IPS-15b (cell line): ENCODE data around the gene VTA1.
"Not testable (repeated sequence)": the region's sequence is repeated elsewhere in the genome, so short reads cannot be mapped to it uniquely, and the experiment has no call there.

Experiments
- H3K27me3 ChIP-seq: one replicate; pipeline ENCODE4 v1.6.1; 2013; ENCODE audit warnings: low read length; ENCODE audit not compliant: control insufficient read depth, insufficient read depth
- H3K36me3 ChIP-seq: one replicate; pipeline ENCODE4 v1.6.1; 2013; ENCODE audit warnings: low read length; ENCODE audit not compliant: control insufficient read depth, insufficient read depth
- H3K4me1 ChIP-seq: one replicate; pipeline ENCODE4 v1.6.1; 2013; ENCODE audit warnings: mild to moderate bottlenecking, low read length; ENCODE audit not compliant: control insufficient read depth, insufficient read depth
- H3K4me3 ChIP-seq: one replicate; pipeline ENCODE4 v1.5.1; 2013; ENCODE audit warnings: low read depth, low read length
- H3K9ac ChIP-seq: one replicate; pipeline ENCODE4 v1.6.1; 2013; ENCODE audit warnings: low read depth, mild to moderate bottlenecking, low read length
- H3K9me3 ChIP-seq: one replicate; pipeline ENCODE4 v1.6.1; 2013; ENCODE audit warnings: mild to moderate bottlenecking, low read length; ENCODE audit not compliant: control insufficient read depth, insufficient read depth

Gene VTA1, protein sequence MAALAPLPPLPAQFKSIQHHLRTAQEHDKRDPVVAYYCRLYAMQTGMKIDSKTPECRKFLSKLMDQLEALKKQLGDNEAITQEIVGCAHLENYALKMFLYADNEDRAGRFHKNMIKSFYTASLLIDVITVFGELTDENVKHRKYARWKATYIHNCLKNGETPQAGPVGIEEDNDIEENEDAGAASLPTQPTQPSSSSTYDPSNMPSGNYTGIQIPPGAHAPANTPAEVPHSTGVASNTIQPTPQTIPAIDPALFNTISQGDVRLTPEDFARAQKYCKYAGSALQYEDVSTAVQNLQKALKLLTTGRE

DNA sequence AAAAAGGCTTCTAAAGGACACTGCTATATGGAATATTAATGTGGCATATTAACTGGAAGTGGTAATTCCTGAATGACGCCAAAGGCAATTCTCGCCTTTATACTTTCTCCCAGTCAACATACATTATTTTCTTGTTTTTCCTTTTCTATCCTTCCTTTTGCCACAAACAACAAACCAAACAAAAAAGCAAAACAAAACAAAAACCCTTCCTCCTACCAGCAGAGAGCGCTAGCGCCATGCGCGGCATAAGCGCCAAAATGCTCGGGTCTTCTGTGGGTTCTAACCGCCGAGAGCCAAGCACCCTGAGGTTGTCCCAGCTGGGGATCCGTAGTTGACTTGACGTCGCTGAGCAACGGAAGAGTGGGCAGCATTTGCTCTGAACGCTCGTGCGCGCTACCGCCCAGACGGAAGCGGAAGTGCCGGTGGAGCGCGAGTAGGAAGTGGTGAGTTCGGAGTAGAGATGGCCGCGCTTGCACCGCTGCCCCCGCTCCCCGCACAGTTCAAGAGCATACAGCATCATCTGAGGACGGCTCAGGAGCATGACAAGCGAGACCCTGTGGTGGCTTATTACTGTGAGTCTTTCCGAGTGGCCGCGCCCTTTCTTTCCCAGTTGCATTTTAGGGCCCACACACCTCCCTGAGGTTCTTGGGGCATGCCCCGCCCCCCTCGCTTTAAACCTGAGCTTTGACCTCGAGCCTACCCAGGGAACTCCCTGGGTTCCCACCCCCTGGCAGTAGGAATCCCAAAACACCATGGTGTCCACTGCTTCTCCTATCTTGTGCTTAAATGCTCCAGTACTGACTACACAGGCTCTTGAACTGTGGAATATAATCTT is at the start of gene VTA1, which contains the start of gene NMBR:
Gene VTA1 (plus strand): TSS at position 436 of the 835 bp plus-strand sequence. CDS start 25 bp downstream, at position 461.
Gene NMBR (minus strand): TSS at position 295 of the 835 bp plus-strand sequence. CDS start 58,464 bp downstream, outside the sequence.
- Histone ChIP-seq H3K9ac (peak within 1 kb of the TSS; percentile 67), H3K4me1 (peaks cover 5% of the 10 kb centered on the region), H3K4me3 (peak within 1 kb of the TSS; percentile 92), H3K9me3 (no peaks in the 10 kb centered on the region), H3K27me3 (no peaks in the 10 kb centered on the region), H3K36me3 (no peaks in the 10 kb centered on the region)

DNA sequence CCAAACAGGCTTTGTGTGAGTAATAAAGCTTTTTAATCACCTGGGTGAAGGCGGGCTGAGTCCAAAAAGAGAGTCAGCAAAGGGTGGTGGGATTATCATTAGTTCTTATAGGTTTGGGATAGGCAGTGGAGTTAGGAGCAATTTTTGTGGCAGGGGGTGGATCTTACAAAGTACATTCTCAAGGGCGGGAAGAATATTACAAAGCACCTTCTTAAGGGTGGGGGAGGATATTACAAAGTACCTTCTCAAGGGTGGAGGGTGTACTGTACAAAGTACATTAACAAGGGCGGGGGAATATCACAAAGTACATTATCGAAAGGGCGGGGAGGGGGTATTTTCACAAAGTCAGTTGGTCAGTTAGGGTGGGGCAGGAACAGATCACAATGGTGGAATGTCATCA is 42.2 kb upstream of the VTA1 start:
- H3K4me3 ChIP-seq, H3K4me1 ChIP-seq, H3K27me3 ChIP-seq, H3K9ac ChIP-seq, H3K9me3 ChIP-seq, H3K36me3 ChIP-seq: not testable (repeated sequence)

DNA sequence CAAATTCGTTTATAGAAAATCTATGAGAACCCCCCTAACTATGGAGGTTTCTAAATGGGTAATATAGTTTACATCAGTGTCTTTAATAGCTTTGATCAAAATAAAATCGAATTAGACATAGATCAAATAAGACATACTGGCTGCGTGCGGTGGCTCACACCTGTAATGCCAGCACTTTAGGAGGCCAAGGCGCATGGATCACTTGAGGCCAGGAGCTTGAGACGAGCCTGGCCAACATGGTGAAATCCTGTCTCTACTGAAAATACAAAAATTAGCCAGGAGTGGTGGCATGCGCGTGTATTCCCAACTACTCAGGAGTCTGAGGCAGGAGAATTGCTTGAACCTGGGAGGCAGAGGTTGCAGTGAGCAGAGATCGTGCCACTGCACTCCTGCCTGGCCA is 36.2 kb upstream of the VTA1 start:
- H3K27me3 ChIP-seq, H3K9ac ChIP-seq, H3K36me3 ChIP-seq, H3K9me3 ChIP-seq, H3K4me1 ChIP-seq, H3K4me3 ChIP-seq: not testable (repeated sequence)

DNA sequence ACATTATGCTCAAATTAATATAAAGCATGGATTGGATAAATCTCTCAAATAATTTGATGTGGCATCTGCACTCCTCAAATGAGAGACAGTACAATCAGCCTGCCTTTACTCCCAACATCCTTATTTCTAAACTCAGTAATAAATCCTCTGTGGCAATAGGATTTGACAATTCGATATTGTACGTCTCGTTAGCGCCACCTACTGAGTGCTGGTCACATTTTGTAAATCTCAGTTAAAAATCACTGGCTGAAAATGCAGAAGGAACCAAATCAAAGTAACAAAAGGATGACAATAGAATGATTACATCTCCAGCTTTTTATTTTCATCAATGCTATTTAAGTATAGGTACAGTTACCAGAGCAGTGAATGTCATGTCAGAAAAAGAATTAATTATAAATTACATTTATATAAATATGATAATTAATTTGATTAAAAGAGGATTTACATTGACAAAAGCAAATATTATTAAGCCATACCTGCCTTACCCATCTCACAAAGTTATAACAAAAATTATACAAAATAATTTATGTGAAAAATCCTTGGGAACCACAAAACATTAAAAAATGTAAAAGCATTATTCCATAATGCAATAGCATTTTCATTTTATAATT is 34.5 kb upstream of the VTA1 start:
- Histone ChIP-seq H3K4me1 (no peaks in the 10 kb centered on the region), H3K27me3 (no peaks in the 10 kb centered on the region), H3K9me3 (no peaks in the 10 kb centered on the region), H3K4me3 (no peak overlapping the region), H3K36me3 (no peaks in the 10 kb centered on the region), H3K9ac (no peak overlapping the region)

DNA sequence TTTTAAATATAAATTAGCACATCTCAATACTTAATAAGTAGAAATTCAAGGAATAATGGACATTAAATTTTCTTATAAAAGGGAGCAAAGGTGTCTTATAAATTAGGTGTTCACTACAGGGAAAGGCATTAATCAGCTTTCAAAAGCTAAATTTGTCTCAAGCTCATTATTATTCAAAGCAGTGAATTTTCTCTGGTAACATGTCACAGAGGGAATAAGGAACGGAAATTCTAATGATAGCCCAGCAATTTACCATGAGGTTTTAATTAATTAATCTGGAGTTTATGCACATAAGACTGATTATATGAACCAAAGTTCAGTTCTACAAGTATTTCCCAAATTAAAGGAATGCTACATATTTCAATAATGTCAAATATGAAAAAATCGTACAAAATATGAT is 29.7 kb upstream of the VTA1 start:
- H3K36me3 ChIP-seq = no peaks in the 10 kb centered on the region
- H3K4me3 ChIP-seq = no peak overlapping the region
- H3K27me3 ChIP-seq = no peaks in the 10 kb centered on the region
- H3K9me3 ChIP-seq = no peaks in the 10 kb centered on the region
- no peaks in the 10 kb centered on the region for H3K4me1 ChIP-seq
- H3K9ac ChIP-seq = no peak overlapping the region

DNA sequence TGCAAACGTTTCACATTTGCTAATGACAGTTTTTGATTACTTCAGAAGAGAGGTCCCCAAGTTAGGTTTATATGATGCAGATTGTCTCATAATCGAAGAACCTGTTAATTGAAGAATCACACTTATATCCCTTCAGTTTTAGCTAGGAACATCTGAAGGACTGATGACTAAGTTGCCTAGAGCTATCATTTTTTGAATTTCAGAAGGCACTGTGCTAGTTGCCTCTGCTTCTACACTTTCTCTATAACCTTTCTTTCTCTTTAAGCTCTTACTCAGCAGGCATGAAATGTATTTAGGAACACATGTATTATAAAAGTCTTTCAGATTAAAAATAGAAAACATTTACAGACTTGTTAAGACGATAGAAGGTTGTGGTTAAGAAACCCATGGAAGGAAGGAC is 28.7 kb upstream of the VTA1 start:
- H3K4me3 ChIP-seq = no peak overlapping the region
- H3K9ac ChIP-seq = no peak overlapping the region
- no peaks in the 10 kb centered on the region for H3K4me1 ChIP-seq
- no peaks in the 10 kb centered on the region for H3K36me3 ChIP-seq
- H3K27me3 ChIP-seq = no peaks in the 10 kb centered on the region
- no peaks in the 10 kb centered on the region for H3K9me3 ChIP-seq

DNA sequence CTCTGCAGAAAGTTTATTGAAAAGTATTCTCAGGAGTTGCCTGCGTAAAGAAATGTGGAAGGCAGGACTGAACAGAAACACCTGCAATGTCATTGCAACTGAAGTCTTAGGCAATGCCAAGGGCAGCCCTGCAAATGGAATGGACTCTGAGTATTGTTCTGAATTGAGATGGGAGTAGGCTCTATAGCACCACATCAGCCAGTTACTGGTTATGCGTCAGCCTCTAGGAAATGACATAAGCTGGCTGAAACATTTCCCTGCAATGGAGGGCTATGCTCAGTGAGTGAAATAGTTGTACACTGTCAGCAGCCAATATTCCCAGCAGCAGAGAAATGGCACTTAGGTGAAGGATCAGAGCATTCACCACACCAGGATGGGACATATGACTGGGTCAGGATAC is 28.1 kb upstream of the VTA1 start:
- Histone ChIP-seq H3K4me3 (no peak overlapping the region), H3K36me3 (no peaks in the 10 kb centered on the region), H3K9ac (no peak overlapping the region), H3K4me1 (no peaks in the 10 kb centered on the region), H3K9me3 (no peaks in the 10 kb centered on the region), H3K27me3 (no peaks in the 10 kb centered on the region)

DNA sequence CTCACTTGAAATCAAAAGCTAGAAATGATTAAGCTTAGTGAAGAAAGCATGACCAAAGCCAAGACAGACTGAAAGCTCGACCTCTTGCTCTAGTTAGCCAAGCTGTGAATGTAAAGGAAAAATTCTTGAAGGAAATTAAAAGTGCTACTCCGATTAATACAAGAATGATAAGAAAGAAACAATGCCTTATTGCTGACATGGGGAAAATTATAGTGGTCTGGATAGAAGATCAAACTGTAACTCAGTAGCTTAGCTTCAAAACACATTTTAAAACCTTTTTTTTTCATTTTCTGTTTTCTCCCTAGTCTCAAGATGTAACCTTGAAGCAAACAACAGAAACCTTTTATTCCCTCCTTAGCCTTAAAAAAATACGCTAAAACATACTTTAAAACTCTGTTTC is 25.7 kb upstream of the VTA1 start:
- Histone ChIP-seq H3K4me1 (no peaks in the 10 kb centered on the region), H3K9me3 (no peaks in the 10 kb centered on the region), H3K9ac (no peak overlapping the region), H3K4me3 (no peak overlapping the region), H3K27me3 (no peaks in the 10 kb centered on the region), H3K36me3 (no peaks in the 10 kb centered on the region)

DNA sequence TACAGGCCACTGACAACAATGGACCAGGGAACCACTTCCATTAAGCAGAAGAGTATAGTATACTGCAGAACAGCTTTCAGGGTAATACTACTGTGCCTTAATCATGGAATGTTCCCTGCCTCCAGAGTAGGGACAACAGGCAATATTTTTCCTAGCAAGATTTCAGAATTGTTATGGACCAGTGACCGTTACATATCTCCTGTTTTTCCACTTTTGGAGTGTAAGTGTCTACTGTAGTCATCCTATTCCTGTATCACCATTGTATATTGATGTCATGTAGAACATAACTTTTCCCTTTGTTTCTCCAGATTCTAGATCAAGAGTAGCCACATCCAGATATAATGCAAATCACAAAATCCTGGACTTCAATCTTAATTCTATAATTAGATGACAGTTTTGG is 16.2 kb upstream of the VTA1 start:
- H3K27me3 ChIP-seq = no peaks in the 10 kb centered on the region
- no peaks in the 10 kb centered on the region for H3K36me3 ChIP-seq
- no peaks in the 10 kb centered on the region for H3K9me3 ChIP-seq
- no peak overlapping the region for H3K4me3 ChIP-seq
- no peak overlapping the region for H3K9ac ChIP-seq
- peaks cover 3% of the 10 kb centered on the region for H3K4me1 ChIP-seq

DNA sequence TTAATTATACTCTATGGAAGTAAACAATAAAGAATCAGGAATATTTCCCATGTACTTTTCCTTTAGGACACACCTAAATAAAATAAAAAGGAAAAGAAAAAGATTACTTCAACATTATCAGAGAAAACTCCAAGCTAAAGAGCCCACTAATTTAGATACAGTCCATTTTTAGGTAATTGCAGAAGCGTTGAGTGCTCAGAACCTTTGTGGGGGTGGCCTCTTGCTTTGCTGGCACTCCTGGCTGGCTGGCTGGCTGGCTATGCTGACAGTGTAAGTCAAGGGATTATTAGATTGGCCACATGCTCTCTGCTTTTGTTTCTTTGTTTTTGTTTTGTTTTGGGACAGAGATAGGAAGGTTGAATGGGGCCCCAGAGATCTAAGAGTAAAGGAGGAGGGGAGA is 14.4 kb upstream of the VTA1 start, which contains the start of gene GJE1:
Gene GJE1 (plus strand): TSS at position 301 of the 400 bp plus-strand sequence. CDS start 234 bp downstream, outside the sequence.
- no peak within 1 kb of the TSS for H3K4me3 ChIP-seq
- no peaks in the 10 kb centered on the region for H3K9me3 ChIP-seq
- H3K27me3 ChIP-seq = no peaks in the 10 kb centered on the region
- peaks cover 3% of the 10 kb centered on the region for H3K4me1 ChIP-seq
- no peaks in the 10 kb centered on the region for H3K36me3 ChIP-seq
- no peak within 1 kb of the TSS for H3K9ac ChIP-seq

DNA sequence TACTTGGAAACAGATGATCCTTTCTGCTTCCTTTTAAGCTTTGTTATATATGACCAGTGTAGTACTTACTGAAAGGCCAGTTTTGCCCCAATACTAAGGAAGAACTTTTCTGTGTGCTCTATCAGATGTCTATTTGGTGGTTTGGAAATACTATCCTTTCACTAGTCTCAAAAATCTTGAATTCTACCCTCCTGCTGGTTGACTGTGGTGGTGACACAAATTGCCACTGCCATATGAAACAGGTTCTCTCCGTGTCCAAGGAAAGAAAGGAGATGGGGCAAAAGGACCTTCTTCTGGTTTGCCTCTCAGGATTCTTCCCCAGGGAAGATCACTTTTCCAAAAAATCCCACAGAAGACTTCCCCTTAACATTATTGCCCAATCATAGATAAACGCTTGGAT is 8.2 kb upstream of the VTA1 start:
- Histone ChIP-seq H3K9me3 (no peaks in the 10 kb centered on the region), H3K4me3 (no peak overlapping the region), H3K9ac (no peak overlapping the region), H3K36me3 (no peaks in the 10 kb centered on the region), H3K4me1 (no peaks in the 10 kb centered on the region), H3K27me3 (no peaks in the 10 kb centered on the region)
